Activated CD8-positive, alpha-beta memory T cell treated with anti-CD3 and anti-CD28 coated beads for 36 hours (primary cell): Measurements from ENCODE around the gene IDNK. TPM values are rescaled to one million over a fixed set of nuclear protein-coding genes. Genes with fewer than 3 reads are reported as not detected.

ENCODE experiments used
- CTCF ChIA-PET: fragments of 350-600 bp; sonication (Branson Sonifier 250); formaldehyde crosslinking; loops from one replicate; lab custom pipeline; 2021; ENCODE audit warnings: antibody characterized with exemption; lab: Charles Lee
- POLR2A ChIA-PET: fragments of 350-600 bp; sonication (Branson Sonifier 250); formaldehyde crosslinking; loops from one replicate; lab custom pipeline; 2021; ENCODE audit warnings: antibody characterized with exemption; lab: Charles Lee
- total RNA-seq, 2 experiments: library from RNA; stranded (reverse); gene quantifications; one replicate each; pipeline ENCODE4 v1.2.3, GENCODE V29; 2021

The IDNK gene
- total RNA-seq, 2 experiments from 2014 or later = 5.2 to 6.2 TPM

GRCh38 chr9:83670381-83670780 is 47.4 kb downstream of the IDNK start:
- ChIA-PET CTCF (interaction anchor here (1.3 kb wide), 1 partner anchor 21 kb away, joined by 3 read pairs; no protein-coding TSS in a partner anchor), POLR2A (no interaction called here)

DNA sequence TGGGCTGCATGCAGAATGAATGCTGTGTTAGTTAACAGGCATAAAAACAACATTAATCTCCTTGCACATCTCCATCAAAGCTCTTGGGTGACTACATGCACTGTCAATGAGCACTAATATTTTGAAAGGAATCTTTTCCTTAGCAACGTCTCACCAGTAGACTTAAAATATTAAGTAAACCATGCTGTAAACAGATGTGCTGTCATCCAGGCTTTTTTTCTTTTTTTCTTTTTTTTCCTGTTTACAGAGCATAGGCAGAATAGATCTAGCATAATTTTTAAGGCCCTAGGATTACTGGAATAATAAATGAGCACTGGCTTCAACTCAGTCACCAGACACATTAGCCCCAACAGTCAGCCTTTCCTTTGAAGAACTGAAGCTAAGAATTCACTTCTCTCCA is 48.5 kb downstream of the IDNK start:
- ChIA-PET POLR2A (no interaction called here), CTCF (no interaction called here)

DNA sequence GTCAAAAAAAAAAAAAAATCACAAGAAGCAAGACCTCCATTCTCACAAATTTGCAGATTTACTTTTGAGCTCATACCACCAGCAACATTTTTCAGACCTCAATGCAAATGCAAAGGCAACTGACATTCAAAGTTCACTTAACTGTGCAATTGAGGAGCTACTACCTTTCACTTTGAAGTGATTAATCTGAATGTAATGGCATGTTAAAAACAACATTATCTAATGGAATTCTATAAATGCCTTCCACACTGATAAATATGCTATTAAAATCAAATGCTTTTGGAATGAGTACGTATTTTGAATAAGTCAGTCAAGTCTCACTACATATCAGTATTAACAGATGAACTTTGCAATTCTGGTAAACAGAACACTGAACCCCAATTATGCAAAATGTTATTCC is 52.5 kb downstream of the IDNK start:
- ChIA-PET CTCF (no interaction called here), POLR2A (no interaction called here)

DNA sequence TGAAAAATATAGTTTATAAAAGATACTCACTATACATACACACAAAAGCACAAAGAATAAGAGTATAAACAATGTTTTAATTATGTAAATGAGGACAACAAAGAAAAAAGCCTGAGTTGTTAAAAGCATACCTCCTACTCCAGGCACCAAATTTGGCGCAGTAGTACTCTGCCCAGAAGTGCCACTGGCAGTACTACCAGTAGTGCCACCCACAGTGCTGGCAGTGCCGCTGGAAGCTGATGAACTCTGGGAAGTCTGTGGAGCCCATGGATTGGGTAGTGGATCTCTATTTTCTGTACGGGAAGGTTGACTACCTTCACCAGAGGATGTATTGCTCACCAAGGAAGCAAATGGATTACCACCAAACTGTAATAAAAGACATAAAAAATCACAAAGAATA is 54.7 kb downstream of the IDNK start:
- CTCF ChIA-PET = interaction anchor here (0.6 kb wide), 1 partner anchor 1077 kb away, joined by 3 read pairs; no protein-coding TSS in a partner anchor
- POLR2A ChIA-PET = interaction anchor here (0.6 kb wide), 1 partner anchor 19 kb away, joined by 3 read pairs; no protein-coding TSS in a partner anchor

DNA sequence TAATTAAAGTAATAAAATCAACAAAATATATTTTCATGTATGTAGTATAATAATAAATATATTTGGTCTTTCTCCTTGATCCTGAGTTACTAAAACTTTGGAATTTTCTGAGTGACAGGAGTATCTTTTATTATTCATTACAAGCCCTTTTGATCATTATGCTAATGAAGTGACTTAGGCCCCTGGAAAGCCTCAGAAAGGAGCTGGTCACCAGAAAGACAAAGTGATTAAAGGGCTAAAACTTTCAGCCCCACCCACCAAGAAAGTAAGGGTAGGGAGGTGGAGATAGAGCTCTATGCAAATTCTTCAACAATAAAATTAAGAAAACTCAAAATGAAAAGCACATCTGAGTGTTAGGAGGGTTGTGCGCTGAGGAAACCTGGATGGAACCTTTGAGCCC is 57.3 kb downstream of the IDNK start:
- ChIA-PET POLR2A (no interaction called here), CTCF (no interaction called here)

DNA sequence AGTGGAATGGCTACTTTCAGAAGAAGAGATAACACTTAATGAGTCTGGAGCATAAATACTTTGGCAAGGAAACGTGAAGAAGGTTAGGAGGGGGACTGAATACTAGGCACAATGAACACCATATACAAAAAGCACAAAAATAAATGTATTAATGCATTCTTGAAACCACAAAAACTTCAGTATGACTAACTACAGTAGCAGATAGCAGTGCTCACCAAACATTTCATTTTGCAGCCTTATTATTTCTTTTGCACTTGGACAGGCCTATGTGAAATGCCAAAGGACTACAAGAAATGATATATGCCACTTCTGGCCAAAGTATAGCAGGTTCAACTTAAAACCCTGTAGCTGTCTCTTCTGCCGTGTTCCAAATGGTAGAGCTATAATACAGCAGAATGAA is 58.5 kb downstream of the IDNK start:
- POLR2A ChIA-PET = no interaction called here
- CTCF ChIA-PET = no interaction called here

- ChIA-PET POLR2A (interaction anchor here (1.1 kb wide), 1 partner anchor 18 kb away, joined by 9 read pairs; no protein-coding TSS in a partner anchor), CTCF (interaction anchor here (0.9 kb wide), 1 partner anchor 23 kb away, joined by 3 read pairs; no protein-coding TSS in a partner anchor)
Measured at GRCh38 chr9:83688921-83689320, 66.0 kb downstream of the IDNK start.

- ChIA-PET POLR2A (interaction anchor here (2.7 kb wide), 1 partner anchor 16 kb away, joined by 10 read pairs; the partner anchor contains the start of gene UBQLN1), CTCF (no interaction called here)
Measured at GRCh38 chr9:83691492-83691891, 68.5 kb downstream of the IDNK start.

Other genes with a start within 250 kb of the IDNK start
- gene FRMD3, start 84.7 kb upstream of the IDNK start, total RNA-seq = under 1 TPM; 0.19 to 0.65 TPM
- gene UBQLN1, start 84.8 kb downstream of the IDNK start, total RNA-seq = 100 to 1,000 TPM in 1 of 2 experiments, 10 to 100 TPM in 1; 95.6 to 101 TPM
- 1 to 10 TPM; 2.1 to 3.5 TPM for gene GKAP1, start 194.6 kb downstream of the IDNK start, total RNA-seq